Stimulated activated CD4-positive, alpha-beta T cell treated with anti-CD3 and anti-CD28 coated beads, Interleukin-12 subunit alpha, Interleukin-12 subunit beta, amount 100 ng/mL, for 48 hours (primary cell): Measurements from ENCODE around the gene APBA2.

Experiments
- DNase-seq, 3 donors: peaks; one replicate each; pipeline ENCODE4 v3.0.0-alpha.2; 2020; ENCODE audit warnings: low read depth in 2 of 3, low spot score in 1 of 3

The APBA2 gene

GRCh38 chr15:29099131-29099880, 213.5 kb downstream of the APBA2 start:
- no peak for DNase-seq

- DNase-seq, result no peak
Measured at GRCh38 chr15:29100486-29101000, 214.8 kb downstream of the APBA2 start.

- DNase-seq, result no peak
Measured at GRCh38 chr15:29101491-29101890, 215.7 kb downstream of the APBA2 start.

GRCh38 chr15:29102173-29102794, 216.5 kb downstream of the APBA2 start:
- DNase-seq, result peak; percentile 35 to 56 (median 49)

- no peak for DNase-seq
Measured at GRCh38 chr15:29102911-29103823, 217.4 kb downstream of the APBA2 start.

- DNase-seq, result peak; percentile 32 to 51 (median 33)
Measured at GRCh38 chr15:29103824-29104565, 218.2 kb downstream of the APBA2 start.

GRCh38 chr15:29104566-29104880, 218.7 kb downstream of the APBA2 start:
- DNase-seq, result no peak

GRCh38 chr15:29105151-29105854, 219.5 kb downstream of the APBA2 start:
- DNase-seq, result no peak

GRCh38 chr15:29106116-29106515, 220.3 kb downstream of the APBA2 start:
- no peak for DNase-seq

- no peak for DNase-seq
Measured at GRCh38 chr15:29106551-29107290, 220.9 kb downstream of the APBA2 start.

GRCh38 chr15:29107291-29107890, 221.6 kb downstream of the APBA2 start:
- DNase-seq, result no peak

- DNase-seq, result no peak
Measured at GRCh38 chr15:29107971-29108645, 222.3 kb downstream of the APBA2 start.

GRCh38 chr15:29109762-29110161, 224.0 kb downstream of the APBA2 start:
- no peak for DNase-seq

GRCh38 chr15:29110176-29110575, 224.4 kb downstream of the APBA2 start:
- no peak for DNase-seq

GRCh38 chr15:29110733-29111132, 225.0 kb downstream of the APBA2 start:
- DNase-seq, result no peak

GRCh38 chr15:29111705-29112281, 226.0 kb downstream of the APBA2 start:
- no peak for DNase-seq

- no peak for DNase-seq
Measured at GRCh38 chr15:29113336-29114220, 227.8 kb downstream of the APBA2 start.
